ENCODE measurements around the gene CORO2B.
"Not testable (repeated sequence)": the region's sequence is repeated elsewhere in the genome, so short reads cannot be mapped to it uniquely, and the experiment has no call there.

The CORO2B gene

GRCh38 chr15:68604840-68605478 lies 26.2 kb downstream of the CORO2B start:
- DNase-seq = not testable (repeated sequence)

GRCh38 chr15:68606375-68606774 lies 27.6 kb downstream of the CORO2B start:
- DNase-seq = no peak

GRCh38 chr15:68608206-68608843 lies 29.5 kb downstream of the CORO2B start:
- peak in 43 of 56 donors; percentile 27 to 77 (median 55) for DNase-seq

- DNase-seq = no peak
Observed at GRCh38 chr15:68608844-68609232, 30.0 kb downstream of the CORO2B start.

GRCh38 chr15:68609629-68610028 lies 30.8 kb downstream of the CORO2B start:
- peak in 2 of 56 donors; percentile 14 to 25 for DNase-seq

GRCh38 chr15:68610825-68611224 lies 32.0 kb downstream of the CORO2B start:
- peak in 2 of 56 donors; percentile 20 to 73 for DNase-seq

GRCh38 chr15:68612503-68612902 lies 33.7 kb downstream of the CORO2B start:
- DNase-seq = peak in 1 of 56 donors; percentile 36

- DNase-seq = no peak
Observed at GRCh38 chr15:68612979-68613740, 34.4 kb downstream of the CORO2B start.

GRCh38 chr15:68614286-68615035 lies 35.7 kb downstream of the CORO2B start:
- peak; percentile 55 to 100 (median 95) for DNase-seq

- no peak for DNase-seq
Observed at GRCh38 chr15:68615301-68615700, 36.5 kb downstream of the CORO2B start.

GRCh38 chr15:68615811-68616210 lies 37.0 kb downstream of the CORO2B start:
- DNase-seq = no peak

GRCh38 chr15:68616397-68616796 lies 37.6 kb downstream of the CORO2B start:
- DNase-seq = peak in 24 of 56 donors; percentile 20 to 66 (median 39)

- DNase-seq = peak in 15 of 56 donors; percentile 19 to 46 (median 26)
Observed at GRCh38 chr15:68617001-68617400, 38.2 kb downstream of the CORO2B start.

GRCh38 chr15:68617777-68618176 lies 39.0 kb downstream of the CORO2B start:
- DNase-seq = no peak

GRCh38 chr15:68618394-68618793 lies 39.6 kb downstream of the CORO2B start:
- DNase-seq = peak in 9 of 56 donors; percentile 20 to 46 (median 29)

- no peak for DNase-seq
Observed at GRCh38 chr15:68618908-68619698, 40.3 kb downstream of the CORO2B start.

GRCh38 chr15:68620721-68621527 lies 42.1 kb downstream of the CORO2B start:
- peak in 55 of 56 donors; percentile 34 to 94 (median 84) for DNase-seq

- no peak for DNase-seq
Observed at GRCh38 chr15:68621535-68621934, 42.7 kb downstream of the CORO2B start.

- peak in 47 of 56 donors; percentile 30 to 86 (median 71) for DNase-seq
Observed at GRCh38 chr15:68623301-68623892, 44.6 kb downstream of the CORO2B start.
